Tibial nerve (tissue), 4 donors: ENCODE data around the gene TMC6.

Experiments used
- EP300 ChIP-seq, 2 donors: sonication (generic); formaldehyde crosslinking; IDR thresholded peaks; one replicate each; pipeline ENCODE4 v1.6.1; 2017; ENCODE audit warnings: antibody characterized with exemption in 2 of 2, mild to moderate bottlenecking in 1 of 2
- POLR2A ChIP-seq, 2 donors: fragments of 450-650 bp; IDR thresholded peaks; one replicate each; pipeline ENCODE4 v1.6.1; 2017; ENCODE audit warnings: antibody characterized with exemption in 2 of 2, mild to moderate bottlenecking in 2 of 2, moderate library complexity in 2 of 2
- TF ChIP-seq, protein P1 (sequence below), 5 experiments: fragments of 200-600 bp in 3 of 5; fragments of 450-650 bp in 2 of 5; sonication (generic) in 3 of 5; IDR thresholded peaks; one replicate each; pipeline ENCODE4 v1.5.1; 2016 to 2019; ENCODE audit warnings: antibody characterized with exemption in 5 of 5, mild to moderate bottlenecking in 3 of 5, moderate library complexity in 2 of 5

GRCh38 chr17:78174870-78175642, 46.5 kb upstream of the TMC6 start:
- TF ChIP-seq POLR2A (IDR thresholded peaks at IDR 0.05) (no peak), EP300 (IDR thresholded peaks at IDR 0.05) (no peak)
- TF ChIP-seq, protein P1, sequence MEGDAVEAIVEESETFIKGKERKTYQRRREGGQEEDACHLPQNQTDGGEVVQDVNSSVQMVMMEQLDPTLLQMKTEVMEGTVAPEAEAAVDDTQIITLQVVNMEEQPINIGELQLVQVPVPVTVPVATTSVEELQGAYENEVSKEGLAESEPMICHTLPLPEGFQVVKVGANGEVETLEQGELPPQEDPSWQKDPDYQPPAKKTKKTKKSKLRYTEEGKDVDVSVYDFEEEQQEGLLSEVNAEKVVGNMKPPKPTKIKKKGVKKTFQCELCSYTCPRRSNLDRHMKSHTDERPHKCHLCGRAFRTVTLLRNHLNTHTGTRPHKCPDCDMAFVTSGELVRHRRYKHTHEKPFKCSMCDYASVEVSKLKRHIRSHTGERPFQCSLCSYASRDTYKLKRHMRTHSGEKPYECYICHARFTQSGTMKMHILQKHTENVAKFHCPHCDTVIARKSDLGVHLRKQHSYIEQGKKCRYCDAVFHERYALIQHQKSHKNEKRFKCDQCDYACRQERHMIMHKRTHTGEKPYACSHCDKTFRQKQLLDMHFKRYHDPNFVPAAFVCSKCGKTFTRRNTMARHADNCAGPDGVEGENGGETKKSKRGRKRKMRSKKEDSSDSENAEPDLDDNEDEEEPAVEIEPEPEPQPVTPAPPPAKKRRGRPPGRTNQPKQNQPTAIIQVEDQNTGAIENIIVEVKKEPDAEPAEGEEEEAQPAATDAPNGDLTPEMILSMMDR (IDR thresholded peaks at IDR 0.05) = no peak
